SIG-M5 treated with dmso at 0.1 percent for 504 hours (cell line): ENCODE measurements around the gene KRTAP12-1.

Experiments
- DNase-seq: peaks from one replicate; lab custom pipeline; 2025; ENCODE audit not compliant: unreplicated experiment; lab: John Stamatoyannopoulos, UW

Gene KRTAP12-1

GRCh38 chr21:44681861-44682579 lies at the start of gene KRTAP12-1:
TSS of gene KRTAP12-1 (minus strand) at chr21:44682163. CDS start at chr21:44682123, 40 bp downstream.
- no peak for DNase-seq

GRCh38 chr21:44730951-44731579 lies 49.1 kb upstream of the KRTAP12-1 start:
- DNase-seq, result peak; percentile 86

- DNase-seq, result no peak
Measured at GRCh38 chr21:44730028-44730395, 48.0 kb upstream of the KRTAP12-1 start.

- no peak for DNase-seq
Measured at GRCh38 chr21:44729336-44730027, 47.5 kb upstream of the KRTAP12-1 start.

- no peak for DNase-seq
Measured at GRCh38 chr21:44728716-44729115, 46.8 kb upstream of the KRTAP12-1 start.

- no peak for DNase-seq
Measured at GRCh38 chr21:44727757-44728156, 45.8 kb upstream of the KRTAP12-1 start.

GRCh38 chr21:44727321-44727720 lies 45.4 kb upstream of the KRTAP12-1 start:
- no peak for DNase-seq

GRCh38 chr21:44726826-44727225 lies 44.9 kb upstream of the KRTAP12-1 start:
- no peak for DNase-seq

- DNase-seq, result no peak
Measured at GRCh38 chr21:44724926-44725325, 43.0 kb upstream of the KRTAP12-1 start.

- DNase-seq, result no peak
Measured at GRCh38 chr21:44724196-44724595, 42.2 kb upstream of the KRTAP12-1 start.

- DNase-seq, result no peak
Measured at GRCh38 chr21:44723177-44724131, 41.5 kb upstream of the KRTAP12-1 start.

- no peak for DNase-seq
Measured at GRCh38 chr21:44722731-44723130, 40.8 kb upstream of the KRTAP12-1 start.

- DNase-seq, result no peak
Measured at GRCh38 chr21:44720170-44720569, 38.2 kb upstream of the KRTAP12-1 start.

- no peak for DNase-seq
Measured at GRCh38 chr21:44718571-44718970, 36.6 kb upstream of the KRTAP12-1 start.

GRCh38 chr21:44718093-44718492 lies 36.1 kb upstream of the KRTAP12-1 start:
- no peak for DNase-seq

GRCh38 chr21:44716984-44717383 lies 35.0 kb upstream of the KRTAP12-1 start:
- no peak for DNase-seq

- no peak for DNase-seq
Measured at GRCh38 chr21:44714905-44715304, 32.9 kb upstream of the KRTAP12-1 start.

- no peak for DNase-seq
Measured at GRCh38 chr21:44713846-44714245, 31.9 kb upstream of the KRTAP12-1 start.

GRCh38 chr21:44713130-44713529 lies 31.2 kb upstream of the KRTAP12-1 start:
- DNase-seq, result no peak

GRCh38 chr21:44712203-44713028 lies 30.5 kb upstream of the KRTAP12-1 start:
- no peak for DNase-seq
